RWPE1 (cell line): Measurements from ENCODE around the gene MRPL4.

ENCODE experiments used
- CTCF ChIA-PET: fragments of 350-600 bp; sonication (Branson Sonifier 250); formaldehyde crosslinking; extraction: SDS; loops from one replicate; lab custom pipeline; 2021; lab: Yijun Ruan, JAX
- POLR2A ChIA-PET: fragments of 400-600 bp; formaldehyde crosslinking; extraction: SDS; loops from one replicate; lab custom pipeline; 2020; ENCODE audit warnings: antibody characterized with exemption; ENCODE audit not compliant: low non-redundant PET; lab: Yijun Ruan, JAX
- DNase-seq: peaks from one replicate; pipeline ENCODE4 v3.0.0; 2012; ENCODE audit warnings: low spot score
- H3K27ac ChIP-seq: fragments of 450-650 bp; 2 replicates; pipeline ENCODE4 v1.5.1; 2017
- CTCF ChIP-seq: fragments of 450-650 bp; conservative IDR thresholded peaks from 2 replicates; pipeline ENCODE4 v1.5.1; 2017; ENCODE audit warnings: low read depth, mild to moderate bottlenecking

The MRPL4 gene

GRCh38 chr19:10227026-10227971, 24.7 kb upstream of the MRPL4 start:
- no peak for DNase-seq
- no peak for TF ChIP-seq CTCF
- H3K27ac ChIP-seq, result no peak overlapping the region
- CTCF ChIA-PET, result interaction anchor here (0.7 to 2.8 kb wide), 5 partner anchors 23 to 338 kb away, joined by 3 to 12 read pairs (median 5); no protein-coding TSS in a partner anchor
- POLR2A ChIA-PET, result interaction anchor here (0.6 kb wide), 2 partner anchors 38 to 76 kb away, joined by 3 to 4 read pairs; no protein-coding TSS in a partner anchor

GRCh38 chr19:10228393-10228792, 23.6 kb upstream of the MRPL4 start:
- ChIA-PET POLR2A (no interaction called here), CTCF (interaction anchor here (0.6 to 2.8 kb wide), 5 partner anchors 8 to 1839 kb away, joined by 3 to 12 read pairs (median 4); no protein-coding TSS in a partner anchor)
- no peak for DNase-seq
- no peak for TF ChIP-seq CTCF
- H3K27ac ChIP-seq, result no peak overlapping the region

- DNase-seq, result peak; percentile 35
- CTCF ChIA-PET, result interaction anchor here (0.6 to 2.8 kb wide), 4 partner anchors 9 to 1839 kb away, joined by 3 to 12 read pairs (median 5); partner anchors contain the start of gene DNMT1
- no peak overlapping the region for H3K27ac ChIP-seq
- POLR2A ChIA-PET, result interaction anchor here (0.6 kb wide), 1 partner anchor 51 kb away, joined by 3 read pairs; no protein-coding TSS in a partner anchor
- TF ChIP-seq CTCF, result peak; percentile 43
These were observed 23.1 kb upstream of the MRPL4 start for GRCh38 chr19:10228920-10229319.

- DNase-seq, result no peak
- no peak for TF ChIP-seq CTCF
- CTCF ChIA-PET, result interaction anchor here (0.6 to 2.8 kb wide), 2 partner anchors 20 to 30 kb away, joined by 3 to 12 read pairs; no protein-coding TSS in a partner anchor
- peak overlapping the region; percentile 58 for H3K27ac ChIP-seq
- POLR2A ChIA-PET, result no interaction called here
These were observed 21.7 kb upstream of the MRPL4 start for GRCh38 chr19:10230173-10230860.

- TF ChIP-seq CTCF, result no peak
- DNase-seq, result peak; percentile 67
- ChIA-PET POLR2A (no interaction called here), CTCF (interaction anchor here (0.6 kb wide), 1 partner anchor 29 kb away, joined by 3 read pairs; no protein-coding TSS in a partner anchor)
- peak within 1 kb of the TSS; percentile 58 for H3K27ac ChIP-seq
These were observed 21.0 kb upstream of the MRPL4 start, which contains the start of gene S1PR2 for GRCh38 chr19:10230861-10231611. TSS of gene S1PR2 (minus strand) at chr19:10231331. CDS start at chr19:10224905, 6,426 bp downstream.
